ENCODE data around the gene NAA25. TPM values are rescaled to one million over a fixed set of nuclear protein-coding genes. Genes with fewer than 3 reads are reported as not detected.

NAA25 gene
- total RNA-seq, 1 donor from 2014 or later, result 12.5 TPM

- DNase-seq (ENCODE audit: low read depth in 2 of 2), result no peak
These were observed 128.0 kb downstream of the NAA25 start for GRCh38 chr12:111980598-111980997.

- DNase-seq (ENCODE audit: low read depth in 2 of 2), result no peak
These were observed 130.0 kb downstream of the NAA25 start for GRCh38 chr12:111978545-111978944.

GRCh38 chr12:111976860-111977259, 131.7 kb downstream of the NAA25 start:
- no peak for DNase-seq (ENCODE audit: low read depth in 2 of 2)

Other genes starting within 250 kb of the NAA25 start
- gene TMEM116, start 95.6 kb downstream of the NAA25 start, total RNA-seq, result 2.0 and 3.4 TPM in 2 replicates
- 61.5 and 110 TPM in 2 replicates for gene ERP29, start 95.4 kb downstream of the NAA25 start, total RNA-seq
- 22.7 and 26.4 TPM in 2 replicates for gene TRAFD1, start 16.8 kb upstream of the NAA25 start, total RNA-seq

Measured in lung microvascular endothelial cell (primary cell).